Measurements from ENCODE around the gene CCN2.

DNA sequence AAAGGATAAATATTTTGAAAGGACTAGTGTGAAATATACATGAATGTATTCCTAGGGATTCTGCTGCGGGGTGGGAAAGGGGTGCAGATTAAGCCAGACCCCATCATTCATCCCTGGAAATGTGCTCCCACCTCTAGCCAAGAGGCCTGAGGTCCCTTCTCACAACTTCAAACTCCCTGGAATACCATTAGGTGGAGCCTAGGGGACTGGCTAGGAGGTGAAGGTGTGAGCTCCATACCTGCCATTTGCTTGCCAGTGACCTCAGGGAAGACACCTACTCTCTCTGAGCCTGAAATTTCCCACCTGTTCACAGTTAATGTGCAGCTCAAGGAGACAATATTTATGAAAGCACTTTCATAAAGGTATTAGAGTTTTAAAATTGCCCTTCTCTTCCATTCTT, 4.7 kb upstream of the CCN2 start:
- TF ChIP-seq, protein P1, sequence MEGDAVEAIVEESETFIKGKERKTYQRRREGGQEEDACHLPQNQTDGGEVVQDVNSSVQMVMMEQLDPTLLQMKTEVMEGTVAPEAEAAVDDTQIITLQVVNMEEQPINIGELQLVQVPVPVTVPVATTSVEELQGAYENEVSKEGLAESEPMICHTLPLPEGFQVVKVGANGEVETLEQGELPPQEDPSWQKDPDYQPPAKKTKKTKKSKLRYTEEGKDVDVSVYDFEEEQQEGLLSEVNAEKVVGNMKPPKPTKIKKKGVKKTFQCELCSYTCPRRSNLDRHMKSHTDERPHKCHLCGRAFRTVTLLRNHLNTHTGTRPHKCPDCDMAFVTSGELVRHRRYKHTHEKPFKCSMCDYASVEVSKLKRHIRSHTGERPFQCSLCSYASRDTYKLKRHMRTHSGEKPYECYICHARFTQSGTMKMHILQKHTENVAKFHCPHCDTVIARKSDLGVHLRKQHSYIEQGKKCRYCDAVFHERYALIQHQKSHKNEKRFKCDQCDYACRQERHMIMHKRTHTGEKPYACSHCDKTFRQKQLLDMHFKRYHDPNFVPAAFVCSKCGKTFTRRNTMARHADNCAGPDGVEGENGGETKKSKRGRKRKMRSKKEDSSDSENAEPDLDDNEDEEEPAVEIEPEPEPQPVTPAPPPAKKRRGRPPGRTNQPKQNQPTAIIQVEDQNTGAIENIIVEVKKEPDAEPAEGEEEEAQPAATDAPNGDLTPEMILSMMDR (IDR thresholded peaks at IDR 0.05) = no peak
- no peak for TF ChIP-seq POLR2A (IDR thresholded peaks at IDR 0.05)
